ENCODE measurements around the gene ZNF350.

Gene ZNF350

GRCh38 chr19:51926784-51927741 is 59.6 kb downstream of the ZNF350 start, which contains the start of gene ZNF613:
Gene ZNF613 (plus strand): TSS chr19:51927472. CDS start chr19:51936221, 8,749 bp downstream.
- TF ChIP-seq, protein P1, sequence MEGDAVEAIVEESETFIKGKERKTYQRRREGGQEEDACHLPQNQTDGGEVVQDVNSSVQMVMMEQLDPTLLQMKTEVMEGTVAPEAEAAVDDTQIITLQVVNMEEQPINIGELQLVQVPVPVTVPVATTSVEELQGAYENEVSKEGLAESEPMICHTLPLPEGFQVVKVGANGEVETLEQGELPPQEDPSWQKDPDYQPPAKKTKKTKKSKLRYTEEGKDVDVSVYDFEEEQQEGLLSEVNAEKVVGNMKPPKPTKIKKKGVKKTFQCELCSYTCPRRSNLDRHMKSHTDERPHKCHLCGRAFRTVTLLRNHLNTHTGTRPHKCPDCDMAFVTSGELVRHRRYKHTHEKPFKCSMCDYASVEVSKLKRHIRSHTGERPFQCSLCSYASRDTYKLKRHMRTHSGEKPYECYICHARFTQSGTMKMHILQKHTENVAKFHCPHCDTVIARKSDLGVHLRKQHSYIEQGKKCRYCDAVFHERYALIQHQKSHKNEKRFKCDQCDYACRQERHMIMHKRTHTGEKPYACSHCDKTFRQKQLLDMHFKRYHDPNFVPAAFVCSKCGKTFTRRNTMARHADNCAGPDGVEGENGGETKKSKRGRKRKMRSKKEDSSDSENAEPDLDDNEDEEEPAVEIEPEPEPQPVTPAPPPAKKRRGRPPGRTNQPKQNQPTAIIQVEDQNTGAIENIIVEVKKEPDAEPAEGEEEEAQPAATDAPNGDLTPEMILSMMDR (IDR thresholded peaks at IDR 0.05; ENCODE audit: insufficient read depth, low read length, missing control alignments), result peak; percentile 2
- ChIA-PET CTCF (no interaction called here), POLR2A (no interaction called here)
- H3K4me3 ChIP-seq (ENCODE audit: low read depth, low read length), result peak within 1 kb of the TSS; percentile 91
- DNase-seq (ENCODE audit: low read depth, low spot score), result peak; percentile 70

DNA sequence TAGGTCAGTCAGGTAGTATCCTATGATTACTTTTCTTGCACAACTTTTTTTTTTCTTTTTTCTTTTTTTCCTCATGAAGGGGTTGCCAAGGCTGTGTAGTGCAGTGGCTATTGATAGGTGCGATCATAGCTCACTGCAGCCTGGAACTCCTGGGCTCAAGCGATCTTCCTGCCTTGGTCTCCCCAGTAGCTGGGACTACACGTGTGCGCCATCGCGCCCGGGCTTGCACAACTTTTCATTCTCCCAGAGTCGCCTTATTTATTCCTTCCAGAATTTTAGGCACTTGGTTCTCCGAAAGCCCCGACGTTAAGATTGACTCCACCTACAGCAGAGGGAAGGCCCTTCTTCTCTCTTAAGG is 60.2 kb downstream of the ZNF350 start:
- peak overlapping the region; percentile 91 for H3K4me3 ChIP-seq (ENCODE audit: low read depth, low read length)
- TF ChIP-seq, protein P1 (IDR thresholded peaks at IDR 0.05; ENCODE audit: insufficient read depth, low read length, missing control alignments), result no peak
- POLR2A ChIA-PET, result no interaction called here
- no peak for DNase-seq (ENCODE audit: low read depth, low spot score)
- CTCF ChIA-PET, result no interaction called here

DNA sequence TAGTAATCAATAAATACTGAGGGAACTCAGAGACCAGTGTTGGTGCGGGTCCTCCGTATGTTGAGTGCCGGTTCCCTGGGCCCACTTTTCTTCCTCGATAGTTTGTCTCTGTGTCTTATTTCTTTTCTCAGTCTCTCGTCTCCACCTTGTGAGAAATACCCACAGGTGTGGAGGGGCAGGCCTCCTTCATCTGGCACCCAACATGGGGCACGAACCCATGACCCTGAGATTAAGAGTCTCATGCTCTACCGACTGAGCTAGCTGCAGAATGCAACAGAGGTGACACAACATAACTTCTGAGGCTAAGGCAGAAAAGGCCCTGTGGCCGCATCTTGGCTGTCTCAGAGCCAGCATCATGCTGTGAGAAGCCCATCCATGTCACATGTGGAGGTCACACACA is 64.7 kb downstream of the ZNF350 start:
- POLR2A ChIA-PET, result no interaction called here
- TF ChIP-seq, protein P1 (IDR thresholded peaks at IDR 0.05; ENCODE audit: insufficient read depth, low read length, missing control alignments), result no peak
- no peak for DNase-seq (ENCODE audit: low read depth, low spot score)
- CTCF ChIA-PET, result no interaction called here
- H3K4me3 ChIP-seq (ENCODE audit: low read depth, low read length), result no peak overlapping the region

DNA sequence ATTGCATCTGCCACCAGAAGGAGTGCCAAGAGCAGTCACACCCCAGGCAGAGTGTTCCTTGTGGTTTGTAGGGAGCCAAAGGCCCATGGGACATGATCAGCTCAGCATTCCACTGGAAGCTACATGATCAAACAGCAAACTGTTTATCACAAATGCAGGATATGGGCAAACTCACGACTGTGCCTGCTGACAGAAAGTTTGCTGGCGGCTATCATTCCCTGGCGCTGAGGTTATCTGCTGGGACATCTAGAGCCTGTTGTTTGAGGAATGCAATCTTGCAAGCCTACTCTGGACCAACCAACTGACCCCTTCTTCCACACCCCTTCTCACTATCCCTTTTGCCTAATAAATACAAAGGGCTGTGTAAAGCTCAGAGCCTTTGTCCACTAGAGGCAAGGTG is 67.0 kb downstream of the ZNF350 start:
- no peak overlapping the region for H3K4me3 ChIP-seq (ENCODE audit: low read depth, low read length)
- no peak for DNase-seq (ENCODE audit: low read depth, low spot score)
- ChIA-PET CTCF (no interaction called here), POLR2A (no interaction called here)
- TF ChIP-seq, protein P1 (IDR thresholded peaks at IDR 0.05; ENCODE audit: insufficient read depth, low read length, missing control alignments), result no peak

DNA sequence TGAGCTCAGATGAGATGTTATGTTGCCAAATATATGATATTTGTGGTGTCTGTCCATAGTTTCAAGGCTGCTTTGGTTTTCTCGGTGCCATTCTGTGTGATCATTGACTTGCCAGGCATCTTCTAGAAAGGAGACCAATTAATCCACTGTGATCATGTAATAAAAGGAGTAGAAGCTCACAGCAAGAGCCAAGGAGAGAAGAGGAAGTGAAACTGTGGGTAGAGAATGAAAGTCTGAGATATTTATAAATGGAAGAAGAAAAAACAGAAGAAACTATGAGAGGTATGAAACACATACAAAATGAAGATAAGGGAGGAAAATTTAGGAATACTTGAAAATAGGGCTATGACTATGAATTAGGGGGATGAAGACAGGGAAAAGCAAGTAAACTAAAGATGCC is 70.5 kb downstream of the ZNF350 start:
- POLR2A ChIA-PET, result no interaction called here

GRCh38 chr19:51915324-51915867 is 71.2 kb downstream of the ZNF350 start:
- no peak overlapping the region for H3K4me3 ChIP-seq (ENCODE audit: low read depth, low read length)
- DNase-seq (ENCODE audit: low read depth, low spot score), result no peak
- ChIA-PET CTCF (no interaction called here), POLR2A (no interaction called here)
- TF ChIP-seq, protein P1 (IDR thresholded peaks at IDR 0.05; ENCODE audit: insufficient read depth, low read length, missing control alignments), result no peak

More for the DNA sequence above, 70.5 kb downstream of the ZNF350 start:
- CTCF ChIA-PET, result no interaction called here
- H3K4me3 ChIP-seq (ENCODE audit: low read depth, low read length), result no peak overlapping the region
- TF ChIP-seq, protein P1 (IDR thresholded peaks at IDR 0.05; ENCODE audit: insufficient read depth, low read length, missing control alignments), result no peak
- no peak for DNase-seq (ENCODE audit: low read depth, low spot score)

Measured in AG04449 (cell line).